ENCODE results near the gene MAP3K14. TPM values are rescaled to one million over a fixed set of nuclear protein-coding genes. Genes with fewer than 3 reads are reported as not detected.

The MAP3K14 gene
- total RNA-seq, 1 experiment from 2014 or later = 58.3 TPM

DNA sequence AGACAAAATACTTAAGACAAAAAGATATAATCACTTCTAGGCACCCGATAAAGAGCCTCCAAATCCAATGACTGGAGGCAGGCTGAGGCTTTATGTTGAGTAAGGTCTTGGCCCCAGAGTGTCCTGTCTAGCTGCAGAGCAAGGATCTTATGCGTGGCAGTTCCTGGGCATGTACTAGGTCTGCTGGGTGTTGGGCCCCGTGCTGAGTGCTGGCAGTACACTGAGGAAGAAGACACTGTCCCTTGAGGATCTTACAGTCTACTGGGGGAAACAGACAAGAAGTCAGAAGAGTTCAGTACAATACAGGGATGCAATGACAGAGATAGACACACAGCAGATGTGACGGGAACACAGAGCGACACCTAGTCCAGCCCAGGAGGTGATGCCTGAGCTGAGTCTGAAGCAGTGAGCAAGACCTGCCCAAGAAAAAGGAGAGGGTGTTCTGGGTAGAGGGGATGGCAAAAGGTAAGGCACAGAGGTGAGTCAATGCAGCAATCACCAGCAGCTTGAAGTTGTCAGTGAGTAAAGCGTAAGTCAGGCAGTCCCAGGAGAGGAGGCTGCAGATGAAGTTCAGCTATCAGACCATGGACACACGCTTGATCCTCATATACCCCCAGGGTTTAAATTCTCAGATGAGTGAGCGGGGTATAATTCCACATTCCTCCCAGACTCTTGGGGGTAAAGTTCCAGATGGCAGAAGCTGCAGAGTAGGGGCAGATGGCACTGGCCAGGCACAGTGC, 18.1 kb downstream of the MAP3K14 start:
- H3K27ac ChIP-seq = peak overlapping the region; percentile 82; the same call in 1 of the 2 replicates

DNA sequence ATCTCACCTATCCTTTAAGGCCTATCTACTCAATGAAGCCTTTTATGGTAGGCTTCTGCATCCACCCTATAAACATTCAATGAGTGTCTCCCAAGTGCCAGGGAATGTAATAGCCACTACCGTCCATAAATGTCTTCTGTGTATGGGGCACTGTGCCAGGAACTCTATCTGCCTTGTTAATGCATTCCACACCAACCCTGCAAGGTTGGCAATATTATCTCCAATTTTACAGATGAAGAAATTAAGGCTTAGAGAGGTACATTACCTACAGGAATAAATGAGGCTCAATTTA, 20.0 kb downstream of the MAP3K14 start:
- CTCF ChIA-PET = no interaction called here
- no peaks in the 10 kb centered on the region for H3K27me3 ChIP-seq (ENCODE audit: insufficient read depth, low read depth)
- H3K79me2 ChIP-seq (ENCODE audit: low read depth) = peaks cover 99% of the 10 kb centered on the region
- peak in 1 of 2 experiments; percentile 57 for DNase-seq
- no TSS peak for BruUV-seq (replicated peaks)
- H3K9me2 ChIP-seq (ENCODE audit: insufficient read depth) = no peaks in the 10 kb centered on the region
- peak overlapping the region; percentile 82 for H3K27ac ChIP-seq
- peaks cover 75% of the 10 kb centered on the region for H3F3A ChIP-seq (ENCODE audit: insufficient read depth, low read depth)
- H4K20me1 ChIP-seq (ENCODE audit: insufficient read depth) = peaks cover 12% of the 10 kb centered on the region
- POLR2A ChIA-PET (ENCODE audit: unreplicated experiment) = no interaction called here
- H3K36me3 ChIP-seq (ENCODE audit: low read depth) = peaks cover 33% of the 10 kb centered on the region
- peaks cover 61% of the 10 kb centered on the region for H3K4me1 ChIP-seq (replicated peaks; ENCODE audit: insufficient read depth)
- no peak for TF ChIP-seq EZH2 (IDR thresholded peaks at IDR 0.05; ENCODE audit: low read depth)
- TF ChIP-seq, protein P1, sequence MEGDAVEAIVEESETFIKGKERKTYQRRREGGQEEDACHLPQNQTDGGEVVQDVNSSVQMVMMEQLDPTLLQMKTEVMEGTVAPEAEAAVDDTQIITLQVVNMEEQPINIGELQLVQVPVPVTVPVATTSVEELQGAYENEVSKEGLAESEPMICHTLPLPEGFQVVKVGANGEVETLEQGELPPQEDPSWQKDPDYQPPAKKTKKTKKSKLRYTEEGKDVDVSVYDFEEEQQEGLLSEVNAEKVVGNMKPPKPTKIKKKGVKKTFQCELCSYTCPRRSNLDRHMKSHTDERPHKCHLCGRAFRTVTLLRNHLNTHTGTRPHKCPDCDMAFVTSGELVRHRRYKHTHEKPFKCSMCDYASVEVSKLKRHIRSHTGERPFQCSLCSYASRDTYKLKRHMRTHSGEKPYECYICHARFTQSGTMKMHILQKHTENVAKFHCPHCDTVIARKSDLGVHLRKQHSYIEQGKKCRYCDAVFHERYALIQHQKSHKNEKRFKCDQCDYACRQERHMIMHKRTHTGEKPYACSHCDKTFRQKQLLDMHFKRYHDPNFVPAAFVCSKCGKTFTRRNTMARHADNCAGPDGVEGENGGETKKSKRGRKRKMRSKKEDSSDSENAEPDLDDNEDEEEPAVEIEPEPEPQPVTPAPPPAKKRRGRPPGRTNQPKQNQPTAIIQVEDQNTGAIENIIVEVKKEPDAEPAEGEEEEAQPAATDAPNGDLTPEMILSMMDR (conservative IDR thresholded peaks at IDR 0.05) = no peak
- no peak overlapping the region for H2AFZ ChIP-seq
- H3K4me2 ChIP-seq = peak overlapping the region; percentile 59
- H3K4me3 ChIP-seq = no peak overlapping the region
- H3K9me3 ChIP-seq (ENCODE audit: insufficient read depth, low read depth) = no peaks in the 10 kb centered on the region
- intact Hi-C loops (cut with micrococcal nuclease; ENCODE audit: unreplicated experiment) = no loop called here

More for the DNA sequence above, 18.1 kb downstream of the MAP3K14 start:
- peaks cover 14% of the 10 kb centered on the region for H4K20me1 ChIP-seq (ENCODE audit: insufficient read depth)
- H3K9me2 ChIP-seq (ENCODE audit: insufficient read depth) = no peaks in the 10 kb centered on the region
- ChIA-PET POLR2A (ENCODE audit: unreplicated experiment) (no interaction called here), CTCF (no interaction called here)
- TF ChIP-seq EZH2 (IDR thresholded peaks at IDR 0.05; ENCODE audit: low read depth) = no peak
- TF ChIP-seq, protein P1 (conservative IDR thresholded peaks at IDR 0.05) = no peak
- H3K36me3 ChIP-seq (ENCODE audit: low read depth) = peaks cover 30% of the 10 kb centered on the region
- peaks cover 78% of the 10 kb centered on the region for H3F3A ChIP-seq (ENCODE audit: insufficient read depth, low read depth)
- peaks cover 45% of the 10 kb centered on the region for H3K4me1 ChIP-seq (replicated peaks; ENCODE audit: insufficient read depth)
- no peak overlapping the region for H2AFZ ChIP-seq
- H3K27me3 ChIP-seq (ENCODE audit: insufficient read depth, low read depth) = no peaks in the 10 kb centered on the region
- no peak overlapping the region for H3K4me2 ChIP-seq
- no peak for DNase-seq
- BruUV-seq (replicated peaks) = no TSS peak
- H3K4me3 ChIP-seq = no peak overlapping the region
- H3K9me3 ChIP-seq (ENCODE audit: insufficient read depth, low read depth) = no peaks in the 10 kb centered on the region
- intact Hi-C loops (cut with micrococcal nuclease; ENCODE audit: unreplicated experiment) = no loop called here
- peaks cover 100% of the 10 kb centered on the region for H3K79me2 ChIP-seq (ENCODE audit: low read depth)

DNA sequence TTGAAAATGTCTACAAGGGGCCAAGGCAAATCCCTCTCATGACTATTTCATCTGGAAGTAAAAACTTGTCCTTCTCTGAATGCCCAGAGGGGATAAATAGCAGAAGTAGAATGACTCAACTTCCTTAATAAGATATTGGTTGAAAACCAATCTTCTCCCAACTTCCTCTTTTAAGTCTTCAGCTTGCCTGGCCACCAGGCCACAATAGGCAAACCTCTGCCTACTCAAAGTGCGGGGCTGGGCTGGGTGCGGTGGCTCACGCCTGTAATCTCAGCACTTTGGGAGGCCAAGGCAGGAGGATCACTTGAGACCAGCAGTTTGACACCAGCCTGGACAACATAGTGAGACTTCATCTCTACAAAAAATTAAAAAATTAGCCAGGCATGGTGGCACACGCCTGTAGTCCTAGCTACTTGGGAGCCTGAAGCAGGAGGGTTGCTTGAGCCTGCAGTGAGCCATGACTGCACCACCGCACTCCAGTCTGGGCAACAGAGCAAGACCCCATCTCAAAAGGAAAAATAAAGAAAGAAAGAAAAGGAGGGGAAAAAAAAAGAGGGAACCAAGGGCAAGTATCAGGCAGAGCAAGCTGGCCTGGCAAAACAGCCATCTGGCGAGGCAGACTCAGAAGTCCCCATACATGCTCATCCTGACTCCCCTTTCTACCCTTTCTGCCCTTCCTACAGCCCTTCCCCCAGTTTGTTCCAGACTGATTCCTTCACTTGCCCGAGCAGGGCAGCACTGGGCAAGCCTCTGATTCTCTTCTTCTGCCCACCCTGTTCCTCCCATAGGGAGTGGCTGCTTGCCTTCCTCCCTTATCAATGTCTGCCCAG, 20.6 kb downstream of the MAP3K14 start:
- H3F3A ChIP-seq (ENCODE audit: insufficient read depth, low read depth) = peaks cover 77% of the 10 kb centered on the region
- ChIA-PET CTCF (no interaction called here), POLR2A (ENCODE audit: unreplicated experiment) (interaction anchor here (0.7 kb wide), 2 partner anchors 15 to 21 kb away, joined by 3 to 5 read pairs; partner anchors contain the start of gene MAP3K14)
- TF ChIP-seq, protein P1 (conservative IDR thresholded peaks at IDR 0.05) = no peak
- TF ChIP-seq EZH2 (IDR thresholded peaks at IDR 0.05; ENCODE audit: low read depth) = no peak
- peak overlapping the region; percentile 82 for H3K27ac ChIP-seq
- no peaks in the 10 kb centered on the region for H3K9me2 ChIP-seq (ENCODE audit: insufficient read depth)
- peaks cover 61% of the 10 kb centered on the region for H3K4me1 ChIP-seq (replicated peaks; ENCODE audit: insufficient read depth)
- no peaks in the 10 kb centered on the region for H3K9me3 ChIP-seq (ENCODE audit: insufficient read depth, low read depth)
- H3K4me2 ChIP-seq = peak overlapping the region; percentile 59
- intact Hi-C loops (cut with micrococcal nuclease; ENCODE audit: unreplicated experiment) = no loop called here
- H3K4me3 ChIP-seq = no peak overlapping the region
- peak in 1 of 2 experiments; percentile 94 for DNase-seq
- H2AFZ ChIP-seq = no peak overlapping the region
- H3K27me3 ChIP-seq (ENCODE audit: insufficient read depth, low read depth) = no peaks in the 10 kb centered on the region
- H3K36me3 ChIP-seq (ENCODE audit: low read depth) = peaks cover 38% of the 10 kb centered on the region
- peaks cover 7% of the 10 kb centered on the region for H4K20me1 ChIP-seq (ENCODE audit: insufficient read depth)
- peaks cover 99% of the 10 kb centered on the region for H3K79me2 ChIP-seq (ENCODE audit: low read depth)
- BruUV-seq (replicated peaks) = no TSS peak
